AG10803 (cell line): Measurements from ENCODE around the gene MED12L.

Experiments
- DNase-seq: peaks from one replicate; pipeline ENCODE4 v3.0.0; 2010; ENCODE audit warnings: low read depth
- H3K4me3 ChIP-seq: 2 replicates; pipeline ENCODE4 v1.5.1; 2011; ENCODE audit warnings: mild to moderate bottlenecking, low read length, control low read depth
- CTCF ChIP-seq: conservative IDR thresholded peaks from 2 replicates; pipeline ENCODE4 v1.5.1; 2011; ENCODE audit warnings: mild to moderate bottlenecking, low read length, control low read depth, inconsistent platforms

Gene MED12L

GRCh38 chr3:151085227-151085888, at the start of gene MED12L:
MED12L (plus strand) TSS chr3:151085664; CDS start chr3:151086927, 1,263 bp downstream.
- H3K4me3 ChIP-seq: peak within 1 kb of the TSS; percentile 55
- no peak for TF ChIP-seq CTCF
- peak; percentile 70 for DNase-seq

GRCh38 chr3:151037746-151038477, 47.6 kb upstream of the MED12L start:
- H3K4me3 ChIP-seq: no peak overlapping the region

GRCh38 chr3:151044706-151045105, 40.8 kb upstream of the MED12L start:
- no peak for TF ChIP-seq CTCF
- H3K4me3 ChIP-seq: no peak overlapping the region
- peak; percentile 3 for DNase-seq

More at GRCh38 chr3:151037746-151038477, 47.6 kb upstream of the MED12L start:
- DNase-seq: peak; percentile 95
- TF ChIP-seq CTCF: no peak

- DNase-seq: peak; percentile 6
- no peak for TF ChIP-seq CTCF
- H3K4me3 ChIP-seq: no peak overlapping the region
These were observed 37.8 kb upstream of the MED12L start for GRCh38 chr3:151047636-151048035.

GRCh38 chr3:151051533-151051932, 33.9 kb upstream of the MED12L start:
- no peak overlapping the region for H3K4me3 ChIP-seq
- no peak for TF ChIP-seq CTCF
- DNase-seq: no peak

- no peak for DNase-seq
- no peak for TF ChIP-seq CTCF
- no peak overlapping the region for H3K4me3 ChIP-seq
These were observed 33.1 kb upstream of the MED12L start for GRCh38 chr3:151052346-151052745.

GRCh38 chr3:151052756-151053155, 32.7 kb upstream of the MED12L start:
- no peak for DNase-seq
- H3K4me3 ChIP-seq: no peak overlapping the region
- no peak for TF ChIP-seq CTCF
